Suprapubic skin (tissue), 4 donors: ENCODE data around the gene MMP28. TPM values are rescaled to one million over a fixed set of nuclear protein-coding genes. Genes with fewer than 3 reads are reported as not detected.

ENCODE experiments used
- DNase-seq, 2 donors: peaks; one replicate each; pipeline ENCODE4 v3.0.0-alpha.2; 2019; ENCODE audit warnings: low spot score in 2 of 2
- H3K27ac ChIP-seq: fragments of 200-600 bp; sonication (generic); one replicate; pipeline ENCODE4 v1.5.1; 2019
- H3K27me3 ChIP-seq: fragments of 200-600 bp; sonication (generic); one replicate; pipeline ENCODE4 v1.5.1; 2019
- H3K36me3 ChIP-seq: fragments of 200-600 bp; sonication (generic); one replicate; pipeline ENCODE4 v1.5.1; 2019
- H3K4me1 ChIP-seq: fragments of 200-600 bp; sonication (generic); one replicate; pipeline ENCODE4 v1.5.1; 2019
- H3K4me3 ChIP-seq: fragments of 200-600 bp; sonication (generic); one replicate; pipeline ENCODE4 v1.5.1; 2019; ENCODE audit warnings: mild to moderate bottlenecking
- H3K9me3 ChIP-seq: fragments of 200-600 bp; sonication (generic); one replicate; pipeline ENCODE4 v1.5.1; 2019
- EP300 ChIP-seq: sonication (generic); formaldehyde crosslinking; IDR thresholded peaks from one replicate; pipeline ENCODE4 v1.6.1; 2017; ENCODE audit warnings: antibody characterized with exemption
- POLR2A ChIP-seq, 2 donors: fragments of 450-650 bp; IDR thresholded peaks; one replicate each; pipeline ENCODE4 v1.6.1; 2017; ENCODE audit warnings: antibody characterized with exemption in 2 of 2, mild to moderate bottlenecking in 2 of 2, moderate library complexity in 2 of 2
- POLR2AphosphoS5 ChIP-seq, 3 donors: sonication (generic); formaldehyde crosslinking; IDR thresholded peaks; one replicate each; pipeline ENCODE4 v1.6.1; 2017; ENCODE audit warnings: antibody characterized with exemption in 3 of 3
- WGBS: methylation state at CpG from one replicate; pipeline ENCODE4 v1.1.5; 2018; 5-methylcytosine and 5-hydroxymethylcytosine counted together
- total RNA-seq, 4 donors: library from RNA; depleted of rRNA; stranded (reverse); fragments of >200 nt; gene quantifications; one replicate each; pipeline ENCODE4 v1.1.0, GENCODE V29; 2016
- TF ChIP-seq, protein P1 (sequence below), 2 donors: fragments of 200-600 bp in 1 of 2; fragments of 450-650 bp in 1 of 2; sonication (generic) in 1 of 2; IDR thresholded peaks; one replicate each; pipeline ENCODE4 v1.5.1; 2016 to 2019; ENCODE audit warnings: antibody characterized with exemption in 2 of 2, mild to moderate bottlenecking in 1 of 2, moderate library complexity in 1 of 2

The MMP28 gene
- total RNA-seq, 4 donors from 2014 or later, result 76.4 to 109 (median 91.0) TPM

DNA sequence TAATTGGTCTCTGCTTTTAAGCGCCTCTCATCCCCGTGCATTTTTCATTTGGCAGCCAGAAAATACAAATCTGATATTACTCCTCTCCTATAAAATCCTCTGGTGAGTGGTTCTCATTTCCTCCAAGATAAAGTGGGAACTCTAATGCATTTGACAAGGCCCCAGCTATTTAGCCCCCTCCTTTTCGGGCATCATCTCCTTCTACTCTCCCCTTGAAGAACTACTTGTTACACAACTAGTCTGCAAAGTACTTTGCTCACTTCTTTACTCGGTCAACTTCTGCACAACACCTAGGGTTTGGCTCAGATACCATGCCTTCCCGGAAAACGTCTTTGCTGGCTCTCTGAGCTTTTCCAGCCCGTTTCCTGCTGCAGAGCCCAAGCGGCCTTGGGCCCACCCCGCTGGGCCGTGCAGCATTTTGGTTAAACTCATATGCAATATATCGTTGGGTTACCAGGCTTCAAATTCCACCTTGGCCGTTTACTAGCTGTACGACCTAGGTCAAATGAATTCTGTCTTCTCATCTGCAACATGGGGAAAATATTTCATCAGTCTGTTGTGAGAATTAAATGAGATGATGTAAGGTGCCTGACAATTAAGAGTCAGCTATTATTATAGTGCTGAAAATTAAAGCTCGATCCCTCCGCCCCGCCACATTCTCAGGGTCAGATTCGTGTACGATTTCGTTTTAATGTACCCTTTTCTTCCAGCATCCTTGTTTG lies 13.0 kb upstream of the MMP28 start:
- no peaks in the 10 kb centered on the region for H3K36me3 ChIP-seq
- H3K27ac ChIP-seq, result peak overlapping the region; percentile 98
- no peak for DNase-seq
- TF ChIP-seq POLR2A (IDR thresholded peaks at IDR 0.05) (no peak), EP300 (no peak), POLR2AphosphoS5 (IDR thresholded peaks at IDR 0.05) (no peak)
- TF ChIP-seq, protein P1, sequence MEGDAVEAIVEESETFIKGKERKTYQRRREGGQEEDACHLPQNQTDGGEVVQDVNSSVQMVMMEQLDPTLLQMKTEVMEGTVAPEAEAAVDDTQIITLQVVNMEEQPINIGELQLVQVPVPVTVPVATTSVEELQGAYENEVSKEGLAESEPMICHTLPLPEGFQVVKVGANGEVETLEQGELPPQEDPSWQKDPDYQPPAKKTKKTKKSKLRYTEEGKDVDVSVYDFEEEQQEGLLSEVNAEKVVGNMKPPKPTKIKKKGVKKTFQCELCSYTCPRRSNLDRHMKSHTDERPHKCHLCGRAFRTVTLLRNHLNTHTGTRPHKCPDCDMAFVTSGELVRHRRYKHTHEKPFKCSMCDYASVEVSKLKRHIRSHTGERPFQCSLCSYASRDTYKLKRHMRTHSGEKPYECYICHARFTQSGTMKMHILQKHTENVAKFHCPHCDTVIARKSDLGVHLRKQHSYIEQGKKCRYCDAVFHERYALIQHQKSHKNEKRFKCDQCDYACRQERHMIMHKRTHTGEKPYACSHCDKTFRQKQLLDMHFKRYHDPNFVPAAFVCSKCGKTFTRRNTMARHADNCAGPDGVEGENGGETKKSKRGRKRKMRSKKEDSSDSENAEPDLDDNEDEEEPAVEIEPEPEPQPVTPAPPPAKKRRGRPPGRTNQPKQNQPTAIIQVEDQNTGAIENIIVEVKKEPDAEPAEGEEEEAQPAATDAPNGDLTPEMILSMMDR (IDR thresholded peaks at IDR 0.05), result no peak
- 31% methylated on average over 19 of the region's 19 CpGs for WGBS
- H3K4me3 ChIP-seq, result peak overlapping the region; percentile 88
- no peaks in the 10 kb centered on the region for H3K9me3 ChIP-seq
- H3K27me3 ChIP-seq, result no peaks in the 10 kb centered on the region
- peaks cover 28% of the 10 kb centered on the region for H3K4me1 ChIP-seq

DNA sequence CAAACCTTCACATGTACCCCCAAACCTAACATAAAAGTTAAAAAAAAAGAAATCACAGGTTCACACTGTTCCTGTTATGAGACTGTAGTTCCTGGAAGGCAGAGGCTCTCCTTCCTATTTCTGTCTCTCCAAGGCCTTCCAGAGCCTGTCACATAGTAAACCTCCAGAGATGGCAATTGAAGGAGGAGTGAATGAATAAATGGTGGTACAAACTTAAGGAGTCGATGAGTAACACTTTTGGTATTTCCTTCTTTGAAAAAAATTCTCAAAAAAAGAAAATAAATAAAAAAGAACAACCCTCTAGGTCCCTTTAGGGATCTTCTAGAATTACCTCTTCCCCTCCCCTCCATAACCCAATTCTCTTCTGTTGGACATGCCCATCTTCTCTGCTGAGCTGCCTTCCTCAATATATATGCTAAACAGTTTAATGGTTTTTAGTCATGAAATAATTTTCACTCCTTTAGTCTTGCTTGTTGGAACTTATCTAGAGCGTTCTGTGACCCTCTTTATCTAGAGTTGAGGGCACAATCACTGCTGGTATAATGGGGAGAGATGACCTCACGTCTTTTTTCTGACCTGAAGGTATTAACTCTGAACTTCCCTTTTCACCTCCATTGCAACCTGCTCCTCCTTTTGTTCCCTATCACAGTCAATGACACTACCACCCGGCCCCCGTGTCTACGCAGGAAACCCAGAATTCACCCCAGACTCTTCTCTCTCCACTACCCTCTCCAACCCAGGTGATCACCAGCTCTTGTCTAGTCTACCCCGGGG lies 12.1 kb upstream of the MMP28 start:
- Histone ChIP-seq H3K36me3 (no peaks in the 10 kb centered on the region), H3K4me3 (no peak overlapping the region), H3K27me3 (no peaks in the 10 kb centered on the region), H3K4me1 (peaks cover 25% of the 10 kb centered on the region), H3K9me3 (no peaks in the 10 kb centered on the region), H3K27ac (no peak overlapping the region)
- 83% methylated on average over 7 of the region's 7 CpGs for WGBS
- no peak for DNase-seq
- no peak for TF ChIP-seq POLR2AphosphoS5 (IDR thresholded peaks at IDR 0.05)
- no peak for TF ChIP-seq POLR2A (IDR thresholded peaks at IDR 0.05)
- TF ChIP-seq EP300, result no peak

DNA sequence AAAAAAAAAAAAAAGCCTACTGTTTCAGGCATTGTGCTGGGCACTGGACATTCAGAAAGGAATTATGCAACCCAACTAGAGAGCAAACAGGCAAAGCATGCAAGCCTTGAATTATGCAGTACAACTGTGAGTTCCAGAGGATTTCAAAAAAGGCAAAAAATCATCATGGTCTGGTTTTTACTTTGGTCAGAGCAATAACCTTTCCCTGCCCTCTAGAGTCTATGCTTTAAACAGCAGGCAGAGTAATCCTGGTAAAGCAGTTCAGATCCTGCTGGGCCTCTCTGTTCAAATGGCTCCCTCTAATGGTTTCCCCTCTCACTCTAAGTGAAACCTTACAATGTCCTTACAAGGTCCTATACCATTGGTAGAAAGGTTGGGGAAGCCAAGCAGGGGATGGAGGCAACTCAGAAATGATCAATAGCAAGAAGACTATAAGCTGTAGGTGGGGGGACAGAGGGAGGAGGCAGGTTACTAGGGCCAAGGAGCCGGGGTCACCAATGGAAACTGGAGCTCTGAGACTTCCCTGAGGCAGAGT lies 9.3 kb upstream of the MMP28 start:
- Histone ChIP-seq H3K27ac (no peak overlapping the region), H3K4me1 (peaks cover 28% of the 10 kb centered on the region), H3K9me3 (no peaks in the 10 kb centered on the region), H3K4me3 (no peak overlapping the region), H3K27me3 (no peaks in the 10 kb centered on the region), H3K36me3 (no peaks in the 10 kb centered on the region)
- TF ChIP-seq, protein P1 (IDR thresholded peaks at IDR 0.05), result peak; percentile 76 to 80
- TF ChIP-seq EP300, result no peak
- TF ChIP-seq POLR2A (IDR thresholded peaks at IDR 0.05), result no peak
- no peak for TF ChIP-seq POLR2AphosphoS5 (IDR thresholded peaks at IDR 0.05)
- no peak for DNase-seq
- 33% methylated on average over 1 of the region's 1 CpG for WGBS

DNA sequence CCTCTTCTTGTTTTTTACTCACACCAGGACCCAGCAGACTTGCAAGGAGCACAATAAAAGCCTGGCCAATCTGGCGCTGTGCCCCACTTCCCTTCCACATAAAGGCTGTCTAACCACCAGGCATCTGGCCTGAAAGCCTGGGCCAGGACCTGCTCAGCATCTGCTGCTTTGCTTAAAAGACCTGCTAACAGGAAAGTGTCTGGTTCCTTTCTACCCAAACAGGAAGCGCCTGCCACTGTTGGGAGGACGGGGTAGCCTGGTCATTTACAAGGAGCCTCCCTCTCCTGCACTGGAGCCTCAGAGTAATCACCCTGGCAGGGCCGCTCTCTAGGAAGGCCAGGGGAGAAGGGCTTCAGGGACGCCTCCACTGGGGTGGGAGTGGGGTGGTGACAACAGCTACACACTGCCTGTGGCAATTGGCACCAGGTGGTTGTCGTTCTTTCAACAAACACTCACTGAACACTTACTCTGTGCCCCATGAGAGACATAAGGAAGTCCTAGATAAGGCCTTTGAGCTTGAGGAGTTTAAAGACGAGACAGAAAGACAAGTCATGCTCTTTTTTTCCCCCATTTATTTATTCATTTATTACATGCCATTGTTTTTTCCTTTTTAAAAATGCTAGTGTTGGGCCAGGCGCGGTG lies 6.3 kb upstream of the MMP28 start:
- no peak overlapping the region for H3K27ac ChIP-seq
- no peak for TF ChIP-seq POLR2A (IDR thresholded peaks at IDR 0.05)
- TF ChIP-seq POLR2AphosphoS5 (IDR thresholded peaks at IDR 0.05), result no peak
- TF ChIP-seq, protein P1 (IDR thresholded peaks at IDR 0.05), result no peak
- TF ChIP-seq EP300, result no peak
- no peaks in the 10 kb centered on the region for H3K36me3 ChIP-seq
- no peaks in the 10 kb centered on the region for H3K27me3 ChIP-seq
- no peak for DNase-seq
- H3K9me3 ChIP-seq, result no peaks in the 10 kb centered on the region
- no peak overlapping the region for H3K4me3 ChIP-seq
- WGBS, result 50% methylated on average over 9 of the region's 9 CpGs
- H3K4me1 ChIP-seq, result peaks cover 25% of the 10 kb centered on the region

DNA sequence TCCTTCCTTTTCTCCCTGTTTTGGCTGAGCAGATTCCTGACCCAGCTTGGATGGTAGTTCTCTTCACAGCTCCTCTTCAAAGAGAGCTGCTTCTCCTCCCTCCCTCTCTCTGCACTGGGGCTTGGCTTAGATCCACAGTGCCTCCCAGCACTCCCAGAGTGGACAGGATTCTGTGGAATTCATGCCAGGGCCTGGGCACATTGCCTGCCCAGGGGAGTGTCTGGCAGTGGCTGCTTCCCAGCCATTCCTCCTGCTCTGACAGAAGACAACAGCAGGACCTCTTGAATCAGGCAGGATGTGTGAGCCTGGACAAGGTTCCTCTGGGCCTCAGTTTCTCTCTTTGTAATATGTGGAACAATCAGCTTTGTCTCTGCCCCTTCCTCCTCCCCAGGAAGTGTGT lies 4.5 kb upstream of the MMP28 start:
- Histone ChIP-seq H3K9me3 (no peaks in the 10 kb centered on the region), H3K36me3 (no peaks in the 10 kb centered on the region), H3K4me1 (peaks cover 38% of the 10 kb centered on the region), H3K27ac (no peak overlapping the region), H3K4me3 (no peak overlapping the region), H3K27me3 (peaks cover 3% of the 10 kb centered on the region)
- DNase-seq, result no peak
- TF ChIP-seq POLR2AphosphoS5 (IDR thresholded peaks at IDR 0.05) (no peak), EP300 (no peak), POLR2A (IDR thresholded peaks at IDR 0.05) (no peak)
- TF ChIP-seq, protein P1 (IDR thresholded peaks at IDR 0.05), result no peak
